ENCODE results near the gene EFHC1. TPM values are rescaled to one million over a fixed set of nuclear protein-coding genes. Genes with fewer than 3 reads are reported as not detected.

The EFHC1 gene
- total RNA-seq, 1 experiment from 2014 or later = 13.2 TPM

DNA sequence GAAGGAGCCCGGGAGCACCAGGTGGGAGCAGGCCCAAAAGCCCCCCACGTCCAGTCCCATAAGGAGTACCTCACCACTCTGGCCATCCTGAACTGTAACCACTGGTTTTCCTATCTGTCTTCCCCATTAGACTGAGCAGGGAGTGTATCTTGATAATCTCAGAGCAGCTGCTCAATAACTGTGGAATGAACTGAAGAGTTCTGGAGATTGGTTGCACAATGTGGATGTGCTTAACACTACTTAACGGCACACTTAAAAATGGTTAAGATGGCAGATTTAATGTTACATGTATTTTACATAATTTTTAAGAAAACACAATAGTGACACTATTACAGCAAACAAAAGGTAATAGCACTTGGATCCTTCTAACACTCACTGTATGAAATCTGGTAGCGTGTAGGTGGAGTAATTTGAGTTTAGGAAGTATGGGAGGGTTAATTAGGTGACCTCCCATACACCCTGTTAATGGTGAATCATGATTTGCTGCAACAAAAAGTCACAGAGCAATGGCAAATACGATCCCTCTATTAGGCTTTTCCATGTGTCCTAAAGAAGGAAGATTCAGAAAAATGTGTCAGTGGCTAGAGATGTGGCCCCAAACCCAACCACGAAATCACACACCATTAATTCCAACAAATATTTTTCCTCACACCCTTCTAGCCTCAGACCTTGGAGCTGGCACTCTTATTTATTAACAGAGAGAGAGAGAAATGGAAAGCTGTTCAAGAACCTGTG, 138.3 kb downstream of the EFHC1 start:
- Histone ChIP-seq H3K56ac (ENCODE audit: insufficient read length, low read depth, low read length) (no peak overlapping the region), H4K8ac (replicated peaks; ENCODE audit: insufficient read length, low read depth, low read length) (no peak overlapping the region), H2AFZ (ENCODE audit: low read length) (no peak overlapping the region), H3K9me3 (ENCODE audit: control insufficient read depth, low read depth, low read length) (no peaks in the 10 kb centered on the region), H2BK12ac (ENCODE audit: insufficient read length, low read depth, low read length) (no peak overlapping the region), H2BK120ac (ENCODE audit: low read depth, low read length, poor library complexity, severe bottlenecking) (no peak overlapping the region), H3K4me1 (ENCODE audit: insufficient read depth, low read length) (peaks cover 4% of the 10 kb centered on the region; the same call in 1 of the 2 replicates), H2BK5ac (ENCODE audit: insufficient read length, low read length) (no peak overlapping the region), H3K18ac (ENCODE audit: insufficient read length, low read depth, low read length) (no peak overlapping the region), H3K14ac (ENCODE audit: insufficient read depth, low read length) (no peak overlapping the region), H3K9ac (ENCODE audit: extremely low read depth, insufficient read length, low read length) (no peak overlapping the region), H3K79me1 (ENCODE audit: insufficient read depth, low read depth, low read length, poor library complexity, severe bottlenecking) (no peaks in the 10 kb centered on the region), H3K27me3 (ENCODE audit: insufficient read depth, low read length) (no peaks in the 10 kb centered on the region), H4K20me1 (ENCODE audit: control insufficient read depth, insufficient read depth, insufficient read length) (no peaks in the 10 kb centered on the region), H2AK5ac (ENCODE audit: insufficient read length, low read length) (no peak overlapping the region), H4K91ac (ENCODE audit: insufficient read length, low read depth, low read length) (no peak overlapping the region), H2BK20ac (ENCODE audit: low read depth, low read length, poor library complexity, severe bottlenecking) (no peak overlapping the region), H3K27ac (ENCODE audit: insufficient read length, low read depth, low read length) (no peak overlapping the region), H3K4ac (ENCODE audit: low read depth, low read length) (no peak overlapping the region), H3K4me2 (ENCODE audit: insufficient read depth, insufficient read length, low read length) (no peak overlapping the region), H3K23ac (ENCODE audit: insufficient read length, low read depth, low read length) (no peak overlapping the region), H3T11ph (ENCODE audit: low read length) (no peak overlapping the region), H3K23me2 (ENCODE audit: insufficient read length, low read depth, low read length, poor library complexity, severe bottlenecking) (no peaks in the 10 kb centered on the region), H4K5ac (ENCODE audit: insufficient read length, low read depth, low read length) (no peak overlapping the region), H2BK15ac (ENCODE audit: low read depth, low read length) (no peak overlapping the region), H3K79me2 (ENCODE audit: insufficient read depth, low read length) (peaks cover 2% of the 10 kb centered on the region; the same call in 1 of the 2 replicates)
- H3K4me3 Mint-ChIP-seq = no peak overlapping the region
- H3K27ac Mint-ChIP-seq = peak overlapping the region; percentile 39 to 82 (median 45); a peak in 4 of 7 replicates
- H3K4me1 Mint-ChIP-seq = peaks cover 27 to 34% of the 10 kb centered on the region in 2 experiments
- DNase-seq = no peak
- no peaks in the 10 kb centered on the region for H3K9me3 Mint-ChIP-seq
- TF ChIP-seq, protein P1, sequence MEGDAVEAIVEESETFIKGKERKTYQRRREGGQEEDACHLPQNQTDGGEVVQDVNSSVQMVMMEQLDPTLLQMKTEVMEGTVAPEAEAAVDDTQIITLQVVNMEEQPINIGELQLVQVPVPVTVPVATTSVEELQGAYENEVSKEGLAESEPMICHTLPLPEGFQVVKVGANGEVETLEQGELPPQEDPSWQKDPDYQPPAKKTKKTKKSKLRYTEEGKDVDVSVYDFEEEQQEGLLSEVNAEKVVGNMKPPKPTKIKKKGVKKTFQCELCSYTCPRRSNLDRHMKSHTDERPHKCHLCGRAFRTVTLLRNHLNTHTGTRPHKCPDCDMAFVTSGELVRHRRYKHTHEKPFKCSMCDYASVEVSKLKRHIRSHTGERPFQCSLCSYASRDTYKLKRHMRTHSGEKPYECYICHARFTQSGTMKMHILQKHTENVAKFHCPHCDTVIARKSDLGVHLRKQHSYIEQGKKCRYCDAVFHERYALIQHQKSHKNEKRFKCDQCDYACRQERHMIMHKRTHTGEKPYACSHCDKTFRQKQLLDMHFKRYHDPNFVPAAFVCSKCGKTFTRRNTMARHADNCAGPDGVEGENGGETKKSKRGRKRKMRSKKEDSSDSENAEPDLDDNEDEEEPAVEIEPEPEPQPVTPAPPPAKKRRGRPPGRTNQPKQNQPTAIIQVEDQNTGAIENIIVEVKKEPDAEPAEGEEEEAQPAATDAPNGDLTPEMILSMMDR (conservative IDR thresholded peaks at IDR 0.05) = no peak
- H3K36me3 Mint-ChIP-seq (ENCODE audit: insufficient read depth in 1 of 3, low read depth in 3 of 3) = no peaks in the 10 kb centered on the region
- WGBS (ENCODE audit: extremely low coverage, insufficient read length, low lambda C conversion rate) = no CpG with 5 or more reads among the region's 6 CpGs
- H3K27me3 Mint-ChIP-seq (ENCODE audit: low read depth) = no peaks in the 10 kb centered on the region

All from H9 (cell line).